GM21737 (cell line): ENCODE results near the gene NUP210.

Experiments used
- ATAC-seq: cut with Tn5 transposase; IDR thresholded peaks from one replicate; pipeline ENCODE4 v1.9.1; 2021; ENCODE audit warnings: mild to moderate bottlenecking, moderate library complexity; ENCODE audit not compliant: unreplicated experiment

Gene NUP210

GRCh38 chr3:13353506-13353905 lies 66.6 kb downstream of the NUP210 start:
- ATAC-seq = no peak

GRCh38 chr3:13352621-13353131 lies 67.4 kb downstream of the NUP210 start:
- ATAC-seq = no peak

GRCh38 chr3:13349823-13350222 lies 70.3 kb downstream of the NUP210 start:
- ATAC-seq = no peak

- no peak for ATAC-seq
Measured at GRCh38 chr3:13348661-13349396, 71.3 kb downstream of the NUP210 start.

- no peak for ATAC-seq
Measured at GRCh38 chr3:13348100-13348499, 72.0 kb downstream of the NUP210 start.

- no peak for ATAC-seq
Measured at GRCh38 chr3:13347390-13347950, 72.7 kb downstream of the NUP210 start.

- no peak for ATAC-seq
Measured at GRCh38 chr3:13346481-13347389, 73.4 kb downstream of the NUP210 start.

GRCh38 chr3:13345772-13346171 lies 74.3 kb downstream of the NUP210 start:
- ATAC-seq = no peak

GRCh38 chr3:13345284-13345683 lies 74.8 kb downstream of the NUP210 start:
- ATAC-seq = no peak

GRCh38 chr3:13344663-13345062 lies 75.5 kb downstream of the NUP210 start:
- ATAC-seq = no peak

GRCh38 chr3:13343601-13344000 lies 76.5 kb downstream of the NUP210 start:
- ATAC-seq = no peak

GRCh38 chr3:13341229-13341905 lies 78.8 kb downstream of the NUP210 start:
- no peak for ATAC-seq

GRCh38 chr3:13339833-13340232 lies 80.3 kb downstream of the NUP210 start:
- no peak for ATAC-seq

GRCh38 chr3:13338996-13339395 lies 81.1 kb downstream of the NUP210 start:
- ATAC-seq = no peak

- ATAC-seq = no peak
Measured at GRCh38 chr3:13338231-13338630, 81.9 kb downstream of the NUP210 start.

GRCh38 chr3:13336592-13336991 lies 83.5 kb downstream of the NUP210 start:
- ATAC-seq = no peak

GRCh38 chr3:13335503-13335902 lies 84.6 kb downstream of the NUP210 start:
- ATAC-seq = no peak

- no peak for ATAC-seq
Measured at GRCh38 chr3:13335059-13335458, 85.1 kb downstream of the NUP210 start.

GRCh38 chr3:13333236-13333897 lies 86.8 kb downstream of the NUP210 start:
- no peak for ATAC-seq

- ATAC-seq = no peak
Measured at GRCh38 chr3:13332740-13333139, 87.4 kb downstream of the NUP210 start.
